ENCODE measurements around the gene MSI2.
"Not testable (repeated sequence)": the region's sequence is repeated elsewhere in the genome, so short reads cannot be mapped to it uniquely, and the experiment has no call there.

MSI2 gene

GRCh38 chr17:57294629-57295501 is 38.5 kb downstream of the MSI2 start:
- peak; percentile 54 for DNase-seq

- peak; percentile 54 for DNase-seq
These were observed 39.3 kb downstream of the MSI2 start for GRCh38 chr17:57295526-57296023.

GRCh38 chr17:57296231-57296630 is 39.9 kb downstream of the MSI2 start:
- DNase-seq: peak; percentile 49

GRCh38 chr17:57299176-57299575 is 42.9 kb downstream of the MSI2 start:
- no peak for DNase-seq

GRCh38 chr17:57300592-57300991 is 44.3 kb downstream of the MSI2 start:
- not testable (repeated sequence) for DNase-seq

GRCh38 chr17:57302690-57303465 is 46.6 kb downstream of the MSI2 start:
- no peak for DNase-seq

- DNase-seq: no peak
These were observed 48.9 kb downstream of the MSI2 start for GRCh38 chr17:57305144-57305728.

- no peak for DNase-seq
These were observed 49.7 kb downstream of the MSI2 start for GRCh38 chr17:57305908-57306504.

- DNase-seq: no peak
These were observed 52.3 kb downstream of the MSI2 start for GRCh38 chr17:57308543-57309186.

- no peak for DNase-seq
These were observed 53.2 kb downstream of the MSI2 start for GRCh38 chr17:57309479-57309878.

- DNase-seq: no peak
These were observed 55.2 kb downstream of the MSI2 start for GRCh38 chr17:57311281-57312216.

- no peak for DNase-seq
These were observed 55.9 kb downstream of the MSI2 start for GRCh38 chr17:57312242-57312641.

GRCh38 chr17:57313097-57313835 is 56.9 kb downstream of the MSI2 start:
- no peak for DNase-seq

- DNase-seq: no peak
These were observed 59.0 kb downstream of the MSI2 start for GRCh38 chr17:57315061-57316015.

GRCh38 chr17:57316361-57316760 is 60.0 kb downstream of the MSI2 start:
- no peak for DNase-seq

- DNase-seq: no peak
These were observed 60.8 kb downstream of the MSI2 start for GRCh38 chr17:57317079-57317478.

GRCh38 chr17:57318913-57319312 is 62.6 kb downstream of the MSI2 start:
- DNase-seq: no peak

GRCh38 chr17:57319806-57320205 is 63.5 kb downstream of the MSI2 start:
- DNase-seq: no peak

- DNase-seq: no peak
These were observed 67.1 kb downstream of the MSI2 start for GRCh38 chr17:57323391-57323790.

All from DMS79 treated with DMSO at 0.1 percent for 48 hours (cell line).